ENCODE results near the gene DHX58.

- TF ChIP-seq CTCF (IDR thresholded peaks at IDR 0.05) (no peak), SIN3A (IDR thresholded peaks at IDR 0.05; ENCODE audit: borderline replicate concordance, low read depth, low read length) (no peak), CHD2 (IDR thresholded peaks at IDR 0.05; ENCODE audit: low read length, partially characterized antibody) (no peak), RAD21 (IDR thresholded peaks at IDR 0.05; ENCODE audit: low read length) (no peak), JUND (IDR thresholded peaks at IDR 0.05) (no peak), TCF12 (IDR thresholded peaks at IDR 0.05) (no peak), TAF1 (IDR thresholded peaks at IDR 0.05; ENCODE audit: borderline replicate concordance, low read depth, low read length) (no peak), FOXM1 (IDR thresholded peaks at IDR 0.05; ENCODE audit: low read depth) (no peak), SMC3 (IDR thresholded peaks at IDR 0.05; ENCODE audit: low read depth, low read length) (no peak), REST (IDR thresholded peaks at IDR 0.05; ENCODE audit: low read depth, low read length) (no peak)
- TF ChIP-seq, protein P1, sequence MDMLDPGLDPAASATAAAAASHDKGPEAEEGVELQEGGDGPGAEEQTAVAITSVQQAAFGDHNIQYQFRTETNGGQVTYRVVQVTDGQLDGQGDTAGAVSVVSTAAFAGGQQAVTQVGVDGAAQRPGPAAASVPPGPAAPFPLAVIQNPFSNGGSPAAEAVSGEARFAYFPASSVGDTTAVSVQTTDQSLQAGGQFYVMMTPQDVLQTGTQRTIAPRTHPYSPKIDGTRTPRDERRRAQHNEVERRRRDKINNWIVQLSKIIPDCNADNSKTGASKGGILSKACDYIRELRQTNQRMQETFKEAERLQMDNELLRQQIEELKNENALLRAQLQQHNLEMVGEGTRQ (IDR thresholded peaks at IDR 0.05; ENCODE audit: borderline replicate concordance, low read depth, low read length): no peak
Observed at GRCh38 chr17:42065201-42065600, 47.3 kb downstream of the DHX58 start.

Data from SK-N-SH (cell line).